CD14-positive monocyte (primary cell): ENCODE results near the gene USP46. TPM values are rescaled to one million over a fixed set of nuclear protein-coding genes. Genes with fewer than 3 reads are reported as not detected.
A peak's percentile ranks its signal among the peaks of the same experiment; 100 is the strongest.

Experiments used
- DNase-seq, 3 donors: peaks; one replicate each; pipeline ENCODE4 v3.0.0-alpha.2; 2011 to 2022
- H2AFZ ChIP-seq: 2 replicates; pipeline ENCODE4 v1.6.0; 2012; ENCODE audit warnings: mild to moderate bottlenecking, low read depth, low read length, inconsistent platforms; ENCODE audit not compliant: insufficient read depth, poor library complexity, severe bottlenecking
- H3K27ac ChIP-seq, 2 donors: 1 replicate in 1 of 2; 2 replicates in 1 of 2; pipeline ENCODE4 v1.5.1; 2012 to 2013; ENCODE audit warnings: low read length in 2 of 2, control low read depth in 1 of 2, inconsistent platforms in 1 of 2, low read depth in 1 of 2, mild to moderate bottlenecking in 1 of 2
- H3K27me3 ChIP-seq, 2 donors: one replicate each; pipeline versions ENCODE4 v1.6.0 to v1.6.1; 2011 to 2013; ENCODE audit warnings: low read length in 2 of 2; ENCODE audit not compliant: control insufficient read depth in 2 of 2, insufficient read depth in 2 of 2
- H3K36me3 ChIP-seq, 2 donors: replicated peaks in 1 of 2; 1 replicate in 1 of 2; 2 replicates in 1 of 2; pipeline versions ENCODE4 v1.5.1 to v1.6.1; 2012 to 2013; ENCODE audit warnings: low read length in 2 of 2, control low read depth in 1 of 2, inconsistent platforms in 1 of 2, mild to moderate bottlenecking in 1 of 2; ENCODE audit not compliant: insufficient read depth in 2 of 2, control insufficient read depth in 1 of 2
- H3K4me1 ChIP-seq, 2 donors: 1 replicate in 1 of 2; 2 replicates in 1 of 2; pipeline versions ENCODE4 v1.5.1 to v1.6.1; 2012 to 2013; ENCODE audit warnings: low read length in 2 of 2, control low read depth in 1 of 2, inconsistent platforms in 1 of 2, mild to moderate bottlenecking in 1 of 2, moderate library complexity in 1 of 2; ENCODE audit not compliant: insufficient read depth in 2 of 2, control insufficient read depth in 1 of 2
- H3K4me2 ChIP-seq: replicated peaks from 2 replicates; pipeline ENCODE3; 2012; ENCODE audit warnings: low read length, moderate library complexity, mild to moderate bottlenecking; ENCODE audit not compliant: poor library complexity, severe bottlenecking; ENCODE audit errors: extremely low read depth
- H3K4me3 ChIP-seq, 3 experiments: fragments of 200-600 bp in 1 of 3; sonication (generic) in 1 of 3; replicated peaks in 1 of 3; 1 replicate in 2 of 3; 2 replicates in 1 of 3; pipeline ENCODE4 v1.5.1; 2011 to 2013; ENCODE audit warnings: low read length in 3 of 3, mild to moderate bottlenecking in 3 of 3, control low read depth in 2 of 3, low read depth in 2 of 3, inconsistent platforms in 1 of 3, moderate library complexity in 1 of 3
- H3K79me2 ChIP-seq: 2 replicates; pipeline ENCODE4 v1.6.0; 2012; ENCODE audit warnings: mild to moderate bottlenecking, control low read depth, inconsistent platforms, low read length, moderate library complexity; ENCODE audit not compliant: insufficient read depth
- H3K9ac ChIP-seq: 2 replicates; pipeline ENCODE4 v1.6.0; 2017; ENCODE audit warnings: low read length, mild to moderate bottlenecking; ENCODE audit not compliant: insufficient read depth, poor library complexity, severe bottlenecking
- H3K9me3 ChIP-seq, 2 donors: replicated peaks in 1 of 2; 1 replicate in 1 of 2; 2 replicates in 1 of 2; pipeline versions ENCODE4 v1.5.1 to v1.6.1; 2012 to 2013; ENCODE audit warnings: low read length in 2 of 2, control low read depth in 1 of 2; ENCODE audit not compliant: control insufficient read depth in 1 of 2, insufficient read depth in 1 of 2
- H4K20me1 ChIP-seq: 2 replicates; pipeline ENCODE4 v1.6.0; 2012; ENCODE audit warnings: mild to moderate bottlenecking, low read length, control low read depth, moderate library complexity; ENCODE audit not compliant: insufficient read depth
- H3K27ac Mint-ChIP-seq, 7 donors: one replicate each; pipeline ENCODE4 v1.8.0; 2020; ENCODE audit warnings: mild to moderate bottlenecking in 7 of 7, mixed read lengths in 7 of 7, moderate library complexity in 6 of 7, inconsistent platforms in 2 of 7
- H3K27me3 Mint-ChIP-seq, 3 donors: one replicate each; pipeline ENCODE4 v1.8.0; 2021 to 2022; ENCODE audit warnings: low read depth in 3 of 3, mild to moderate bottlenecking in 3 of 3, mixed read lengths in 3 of 3, moderate library complexity in 3 of 3, inconsistent platforms in 1 of 3
- H3K36me3 Mint-ChIP-seq, 2 donors: one replicate each; pipeline ENCODE4 v1.8.0; 2020; ENCODE audit warnings: mixed read lengths in 2 of 2, inconsistent platforms in 1 of 2, mild to moderate bottlenecking in 1 of 2
- H3K4me1 Mint-ChIP-seq: one replicate; pipeline ENCODE4 v1.8.0; 2020; ENCODE audit warnings: mild to moderate bottlenecking, mixed read lengths
- H3K4me3 Mint-ChIP-seq, 2 donors: one replicate each; pipeline ENCODE4 v1.8.0; 2020; ENCODE audit warnings: mild to moderate bottlenecking in 2 of 2, mixed read lengths in 2 of 2, moderate library complexity in 1 of 2
- H3K9me3 Mint-ChIP-seq, 7 donors: one replicate each; pipeline ENCODE4 v1.8.0; 2020 to 2022; ENCODE audit warnings: mixed read lengths in 7 of 7, mild to moderate bottlenecking in 6 of 7, moderate library complexity in 6 of 7, inconsistent platforms in 2 of 7
- CTCF ChIP-seq: fragments of 200-600 bp; IDR thresholded peaks from one replicate; pipeline ENCODE4 v1.8.0; 2022; ENCODE audit warnings: antibody characterized with exemption, mild to moderate bottlenecking
- WGBS: methylation state at CpG from one replicate; pipeline ENCODE4 v1.1.5; 2013; ENCODE audit warnings: missing lambda C conversion rate; ENCODE audit not compliant: insufficient coverage; 5-methylcytosine and 5-hydroxymethylcytosine counted together
- intact Hi-C, 2 donors: fragments of 100-400 bp; cut with micrococcal nuclease; formaldehyde crosslinking; loops; one replicate each; pipeline versions ENCODE4 v1.15.0 to v1.15.1; 2023
- polyA plus RNA-seq, 3 donors: library from polyadenylated mRNA; depleted of rRNA in 1 of 3; unstranded in 2 of 3; stranded (reverse) in 1 of 3; fragments of 300-500 nt in 2 of 3; fragments of >200 nt in 1 of 3; fragmentation: Illumina TruSeq in 2 of 3; gene quantifications; 1 replicate in 2 of 3; 2 replicates in 1 of 3; pipeline ENCODE4 v1.2.3, GENCODE V29; 2012 to 2021

Gene USP46
- polyA plus RNA-seq, 3 donors = 2.3 to 3.9 (median 2.7) TPM

- Histone ChIP-seq H3K79me2 (peaks cover 4% of the 10 kb centered on the region), H3K9me3 (no peaks in the 10 kb centered on the region), H3K27me3 (peaks cover 0 to 4% of the 10 kb centered on the region in 2 donors), H3K4me2 (peak overlapping the region; percentile 92), H3K4me1 (peaks cover 11 to 18% of the 10 kb centered on the region in 2 donors), H4K20me1 (no peaks in the 10 kb centered on the region), H3K4me3 (no peak overlapping the region), H2AFZ (no peak overlapping the region), H3K9ac (no peak overlapping the region), H3K36me3 (no peaks in the 10 kb centered on the region), H3K27ac (no peak overlapping the region)
- H3K4me3 Mint-ChIP-seq = peak overlapping the region; percentile 2 to 22
- peaks cover 0 to 8% (median 2%) of the 10 kb centered on the region in 7 donors for H3K9me3 Mint-ChIP-seq
- no peak for TF ChIP-seq CTCF
- H3K27me3 Mint-ChIP-seq = peaks cover 3 to 18% (median 13%) of the 10 kb centered on the region in 3 donors
- intact Hi-C loops = no loop called here
- H3K27ac Mint-ChIP-seq = peak overlapping the region in 1 of 7 donors; percentile 46
- peaks cover 28% of the 10 kb centered on the region for H3K4me1 Mint-ChIP-seq
- WGBS = 89% methylated on average over 3 of the region's 6 CpGs
- peaks cover 0 to 14% of the 10 kb centered on the region in 2 donors for H3K36me3 Mint-ChIP-seq
- no peak for DNase-seq
These were observed 1.5 kb upstream of the USP46 start for GRCh38 chr4:52660643-52661042.

- Mint-ChIP-seq H3K9me3 (peaks cover 0 to 8% (median 0%) of the 10 kb centered on the region in 7 donors), H3K36me3 (peaks cover 0 to 14% of the 10 kb centered on the region in 2 donors), H3K27ac (peak overlapping the region in 4 of 7 donors; percentile 6 to 83 (median 58)), H3K4me3 (peak overlapping the region; percentile 90 to 92), H3K4me1 (peaks cover 28% of the 10 kb centered on the region), H3K27me3 (peaks cover 3 to 14% (median 9%) of the 10 kb centered on the region in 3 donors)
- H3K9me3 ChIP-seq = no peaks in the 10 kb centered on the region
- H2AFZ ChIP-seq = peak overlapping the region; percentile 97
- no peaks in the 10 kb centered on the region for H4K20me1 ChIP-seq
- H3K36me3 ChIP-seq = no peaks in the 10 kb centered on the region
- H3K27ac ChIP-seq = peak overlapping the region in 1 of 2 donors; percentile 72
- H3K4me2 ChIP-seq = peak overlapping the region; percentile 92
- under 1% methylated on average over 43 of the region's 45 CpGs for WGBS
- peak overlapping the region; percentile 50 to 83 (median 63) for H3K4me3 ChIP-seq
- peaks cover 4% of the 10 kb centered on the region for H3K79me2 ChIP-seq
- TF ChIP-seq CTCF = no peak
- H3K27me3 ChIP-seq = peaks cover 0 to 4% of the 10 kb centered on the region in 2 donors
- DNase-seq = peak; percentile 7 to 12 (median 8)
- H3K4me1 ChIP-seq = peaks cover 11 to 18% of the 10 kb centered on the region in 2 donors
- peak overlapping the region; percentile 83 for H3K9ac ChIP-seq
- intact Hi-C loops = no loop called here
These were observed 691 bp upstream of the USP46 start for GRCh38 chr4:52659722-52660261.
